Gastrocnemius medialis (tissue), 4 donors: Measurements from ENCODE around the gene GINS1.

Source experiments
- POLR2A ChIP-seq, 2 donors: fragments of 450-650 bp; IDR thresholded peaks; one replicate each; pipeline ENCODE4 v1.6.1; 2017; ENCODE audit warnings: antibody characterized with exemption in 2 of 2, mild to moderate bottlenecking in 2 of 2, moderate library complexity in 2 of 2
- TF ChIP-seq, protein P1 (sequence below), 5 experiments: fragments of 450-650 bp in 3 of 5; fragments of 200-600 bp in 2 of 5; sonication (generic) in 2 of 5; IDR thresholded peaks in 4 of 5; conservative IDR thresholded peaks in 1 of 5; 1 replicate in 4 of 5; 2 replicates in 1 of 5; pipeline ENCODE4 v1.5.1; 2016 to 2019; ENCODE audit warnings: antibody characterized with exemption in 5 of 5, mild to moderate bottlenecking in 3 of 5, moderate library complexity in 3 of 5

DNA sequence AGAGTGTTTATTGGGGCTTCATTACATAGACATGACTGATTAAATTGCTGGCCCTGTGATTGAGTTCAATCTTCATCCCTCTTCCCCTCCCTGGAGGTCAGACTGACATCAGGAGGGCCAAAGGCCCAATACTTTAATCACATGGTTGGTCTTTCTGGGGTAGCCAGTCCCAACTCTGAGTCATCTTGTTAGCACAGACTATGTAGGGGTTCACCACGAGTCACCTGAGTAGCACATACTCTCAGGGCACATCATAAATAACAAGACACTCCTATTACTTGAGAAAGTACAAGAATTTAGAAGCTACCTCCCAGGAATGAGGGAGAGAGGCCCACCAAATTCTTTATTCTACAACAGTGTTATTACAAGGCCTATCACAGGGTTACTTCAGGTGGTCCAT is 11.3 kb downstream of the GINS1 start:
- TF ChIP-seq, protein P1, sequence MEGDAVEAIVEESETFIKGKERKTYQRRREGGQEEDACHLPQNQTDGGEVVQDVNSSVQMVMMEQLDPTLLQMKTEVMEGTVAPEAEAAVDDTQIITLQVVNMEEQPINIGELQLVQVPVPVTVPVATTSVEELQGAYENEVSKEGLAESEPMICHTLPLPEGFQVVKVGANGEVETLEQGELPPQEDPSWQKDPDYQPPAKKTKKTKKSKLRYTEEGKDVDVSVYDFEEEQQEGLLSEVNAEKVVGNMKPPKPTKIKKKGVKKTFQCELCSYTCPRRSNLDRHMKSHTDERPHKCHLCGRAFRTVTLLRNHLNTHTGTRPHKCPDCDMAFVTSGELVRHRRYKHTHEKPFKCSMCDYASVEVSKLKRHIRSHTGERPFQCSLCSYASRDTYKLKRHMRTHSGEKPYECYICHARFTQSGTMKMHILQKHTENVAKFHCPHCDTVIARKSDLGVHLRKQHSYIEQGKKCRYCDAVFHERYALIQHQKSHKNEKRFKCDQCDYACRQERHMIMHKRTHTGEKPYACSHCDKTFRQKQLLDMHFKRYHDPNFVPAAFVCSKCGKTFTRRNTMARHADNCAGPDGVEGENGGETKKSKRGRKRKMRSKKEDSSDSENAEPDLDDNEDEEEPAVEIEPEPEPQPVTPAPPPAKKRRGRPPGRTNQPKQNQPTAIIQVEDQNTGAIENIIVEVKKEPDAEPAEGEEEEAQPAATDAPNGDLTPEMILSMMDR (IDR thresholded peaks at IDR 0.05 in 4 of 5, conservative IDR thresholded peaks at IDR 0.05 in 1 of 5), result no peak
- no peak for TF ChIP-seq POLR2A (IDR thresholded peaks at IDR 0.05)
